COLO668 (cell line): ENCODE results near the gene MKNK2.
"Not testable (repeated sequence)": the region's sequence is repeated elsewhere in the genome, so short reads cannot be mapped to it uniquely, and the experiment has no call there.

Source experiments
- DNase-seq: peaks from one replicate; lab custom pipeline; 2025; ENCODE audit not compliant: unreplicated experiment; lab: John Stamatoyannopoulos, UW

MKNK2 gene

GRCh38 chr19:2050991-2051772 is at the start of gene MKNK2:
TSS of gene MKNK2 (minus strand) at chr19:2051244. CDS start at chr19:2050851, 393 bp downstream.
- peak; percentile 93 for DNase-seq

- no peak for DNase-seq
These were observed 49.6 kb upstream of the MKNK2 start for GRCh38 chr19:2100719-2101061.

- no peak for DNase-seq
These were observed 49.1 kb upstream of the MKNK2 start for GRCh38 chr19:2099937-2100718.

GRCh38 chr19:2099054-2099501 is 48.0 kb upstream of the MKNK2 start:
- DNase-seq: no peak

GRCh38 chr19:2097886-2098327 is 46.9 kb upstream of the MKNK2 start:
- DNase-seq: peak; percentile 57

- DNase-seq: peak; percentile 78
These were observed 46.3 kb upstream of the MKNK2 start for GRCh38 chr19:2097203-2097885.

GRCh38 chr19:2096480-2097202 is 45.6 kb upstream of the MKNK2 start, which contains the start of gene IZUMO4:
TSS of gene IZUMO4 (plus strand) at chr19:2096915. CDS start at chr19:2096946, 31 bp downstream.
- DNase-seq: peak; percentile 98

- DNase-seq: peak; percentile 95
These were observed 45.0 kb upstream of the MKNK2 start, which contains the start of gene MOB3A for GRCh38 chr19:2096034-2096479. TSS of gene MOB3A (minus strand) at chr19:2096326. CDS start at chr19:2078560, 17,766 bp downstream.

- DNase-seq: not testable (repeated sequence)
These were observed 41.0 kb upstream of the MKNK2 start for GRCh38 chr19:2091926-2092525.

- no peak for DNase-seq
These were observed 38.6 kb upstream of the MKNK2 start for GRCh38 chr19:2089727-2090053.

GRCh38 chr19:2089001-2089711 is 38.1 kb upstream of the MKNK2 start:
- peak; percentile 22 for DNase-seq

- DNase-seq: no peak
These were observed 36.6 kb upstream of the MKNK2 start for GRCh38 chr19:2087621-2088100.

GRCh38 chr19:2086695-2087620 is 35.9 kb upstream of the MKNK2 start:
- peak; percentile 31 for DNase-seq

- DNase-seq: no peak
These were observed 34.1 kb upstream of the MKNK2 start for GRCh38 chr19:2084993-2085720.

- peak; percentile 91 for DNase-seq
These were observed 32.3 kb upstream of the MKNK2 start for GRCh38 chr19:2083174-2083854.

- no peak for DNase-seq
These were observed 31.1 kb upstream of the MKNK2 start for GRCh38 chr19:2081873-2082810.
